KG1 (cell line): Measurements from ENCODE around the gene ANKRD11.

ENCODE experiments used
- DNase-seq: peaks from one replicate; lab custom pipeline; 2025; lab: John Stamatoyannopoulos, UW

Gene ANKRD11

DNA sequence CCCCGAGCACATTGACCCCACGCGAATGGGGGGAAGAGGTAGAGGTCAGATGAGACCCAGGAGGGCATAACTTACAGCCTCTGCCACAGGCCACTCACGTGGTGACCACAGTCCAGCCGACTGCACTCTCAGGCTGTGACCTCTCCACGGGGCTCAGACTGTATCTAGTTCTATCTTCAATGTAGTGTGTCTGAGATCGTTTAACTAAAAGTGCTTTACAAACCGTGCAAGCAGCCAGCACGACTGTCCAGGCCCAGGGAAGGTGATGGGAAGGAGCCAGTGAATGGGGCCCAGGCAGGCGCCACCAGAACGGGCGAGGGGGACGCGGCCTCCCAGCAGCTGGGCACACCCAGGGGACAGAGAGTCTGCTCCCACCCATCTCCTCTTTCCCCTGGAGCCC is 108.6 kb downstream of the ANKRD11 start:
- no peak for DNase-seq

- DNase-seq: no peak
These were observed 109.7 kb downstream of the ANKRD11 start for GRCh38 chr16:89380681-89381080.

- no peak for DNase-seq
These were observed 111.2 kb downstream of the ANKRD11 start for GRCh38 chr16:89378947-89379771.

DNA sequence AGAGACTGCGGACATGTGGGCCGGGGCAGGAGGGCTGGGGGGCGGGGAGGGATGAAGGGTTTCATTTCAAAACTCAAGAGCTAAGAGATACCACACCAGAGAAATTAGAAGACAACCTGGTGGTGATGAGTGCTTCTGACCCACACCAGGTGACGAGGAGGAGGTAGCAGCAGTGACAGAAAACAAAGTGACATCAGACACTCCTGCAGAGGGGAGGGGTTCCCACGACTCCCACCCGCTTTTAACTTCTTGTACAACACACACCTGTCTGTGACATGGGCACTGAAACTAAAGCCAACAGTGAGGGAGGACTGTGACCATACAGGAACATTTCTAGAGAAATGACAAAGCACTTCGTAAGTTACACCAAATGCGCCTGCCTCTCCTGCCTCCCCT is 112.9 kb downstream of the ANKRD11 start:
- no peak for DNase-seq

- DNase-seq: no peak
These were observed 113.4 kb downstream of the ANKRD11 start for GRCh38 chr16:89376812-89377452.

DNA sequence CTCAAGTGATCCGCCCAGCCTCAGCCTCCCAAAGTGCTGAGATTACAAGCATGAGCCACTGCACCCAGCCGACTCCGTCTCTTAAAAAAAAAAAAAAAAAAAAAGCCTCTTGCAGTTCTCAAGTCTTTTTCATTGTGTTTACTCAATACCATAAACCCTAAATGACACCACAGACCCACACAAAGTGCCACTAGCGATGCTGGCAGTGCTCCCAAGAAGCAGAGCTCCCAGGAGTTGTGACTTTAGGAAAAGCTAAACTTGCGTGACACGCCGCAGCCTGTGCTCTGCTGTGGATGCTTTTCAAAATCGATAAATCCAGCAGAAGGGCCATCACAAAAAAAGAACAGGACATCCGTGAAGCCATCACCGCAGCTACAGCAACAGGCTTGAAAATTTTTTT is 114.7 kb downstream of the ANKRD11 start:
- no peak for DNase-seq

GRCh38 chr16:89375021-89375420 is 115.3 kb downstream of the ANKRD11 start:
- DNase-seq: no peak

GRCh38 chr16:89374393-89374960 is 115.9 kb downstream of the ANKRD11 start:
- no peak for DNase-seq

- no peak for DNase-seq
These were observed 116.8 kb downstream of the ANKRD11 start for GRCh38 chr16:89373355-89374110.

- DNase-seq: no peak
These were observed 118.3 kb downstream of the ANKRD11 start for GRCh38 chr16:89371968-89372634.

- no peak for DNase-seq
These were observed 119.0 kb downstream of the ANKRD11 start for GRCh38 chr16:89371386-89371785.

DNA sequence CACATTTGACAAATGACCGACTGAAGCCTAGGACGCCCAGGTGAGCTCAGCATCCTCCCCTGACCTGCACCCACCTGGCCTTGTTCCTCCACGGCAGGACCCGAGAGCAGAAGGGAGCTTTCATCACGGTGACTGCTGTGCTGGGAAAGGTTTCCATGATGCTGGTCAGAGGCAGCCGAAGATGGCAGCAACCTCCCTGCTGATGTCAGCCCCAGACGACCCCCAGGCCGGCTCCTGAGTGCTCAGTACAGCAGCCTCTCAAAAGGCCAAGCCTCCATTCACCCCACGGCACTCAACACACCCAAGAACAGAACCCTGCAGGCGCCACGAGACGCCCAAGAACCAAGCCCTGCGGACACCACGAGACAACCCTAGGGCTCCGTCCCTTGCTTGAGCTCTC is 119.8 kb downstream of the ANKRD11 start:
- no peak for DNase-seq

GRCh38 chr16:89370081-89370511 is 120.3 kb downstream of the ANKRD11 start:
- no peak for DNase-seq

DNA sequence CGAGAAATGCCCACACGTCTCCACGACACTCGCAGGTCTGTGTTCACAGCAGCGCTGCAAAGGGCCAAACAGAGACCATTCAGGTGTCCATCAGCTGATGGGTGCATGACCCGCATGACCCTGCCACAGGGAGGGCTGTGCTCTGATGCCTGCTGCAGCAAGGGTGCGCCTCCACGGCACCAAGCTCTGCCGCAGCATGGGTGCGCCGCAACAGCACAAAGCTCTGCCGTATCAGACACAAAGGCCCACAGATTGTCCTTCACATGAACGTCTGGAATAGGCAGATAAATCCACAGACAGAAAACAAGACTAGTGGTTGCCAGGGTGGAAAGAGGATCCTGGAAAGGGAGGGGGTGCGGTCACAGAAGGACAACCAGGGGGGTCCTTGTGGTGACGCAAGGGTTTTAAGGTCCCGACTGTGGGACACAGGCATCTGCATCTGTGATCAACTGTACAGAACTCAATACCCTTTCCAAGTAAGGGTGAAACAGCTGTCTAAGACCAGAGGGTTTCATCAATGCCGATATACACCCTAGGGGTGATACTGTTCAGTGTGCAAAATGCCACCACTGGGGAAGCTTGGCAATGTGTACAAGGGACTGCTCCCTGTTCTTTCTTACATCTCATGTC is 121.0 kb downstream of the ANKRD11 start:
- no peak for DNase-seq

- DNase-seq: no peak
These were observed 121.6 kb downstream of the ANKRD11 start for GRCh38 chr16:89368604-89369249.

DNA sequence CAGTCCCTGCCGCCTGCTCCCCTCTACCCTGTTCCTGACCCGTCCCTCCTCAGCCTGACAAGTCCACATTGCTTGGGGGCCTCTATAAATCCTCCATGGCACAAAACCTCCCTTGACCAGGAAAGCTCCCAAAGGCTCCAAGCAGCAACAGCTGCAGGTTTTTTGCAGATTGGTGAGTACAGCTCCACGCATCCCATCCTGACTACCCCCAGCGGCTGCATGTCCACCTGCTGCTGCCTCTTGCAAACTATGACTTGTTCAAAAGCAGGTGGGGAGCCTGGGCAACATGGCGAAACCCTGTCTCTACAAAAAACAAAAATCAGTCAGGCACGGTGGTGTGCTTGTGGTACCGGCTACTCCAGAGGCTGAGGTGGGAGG is 122.8 kb downstream of the ANKRD11 start:
- DNase-seq: no peak

- no peak for DNase-seq
These were observed 123.5 kb downstream of the ANKRD11 start for GRCh38 chr16:89366561-89367537.

DNA sequence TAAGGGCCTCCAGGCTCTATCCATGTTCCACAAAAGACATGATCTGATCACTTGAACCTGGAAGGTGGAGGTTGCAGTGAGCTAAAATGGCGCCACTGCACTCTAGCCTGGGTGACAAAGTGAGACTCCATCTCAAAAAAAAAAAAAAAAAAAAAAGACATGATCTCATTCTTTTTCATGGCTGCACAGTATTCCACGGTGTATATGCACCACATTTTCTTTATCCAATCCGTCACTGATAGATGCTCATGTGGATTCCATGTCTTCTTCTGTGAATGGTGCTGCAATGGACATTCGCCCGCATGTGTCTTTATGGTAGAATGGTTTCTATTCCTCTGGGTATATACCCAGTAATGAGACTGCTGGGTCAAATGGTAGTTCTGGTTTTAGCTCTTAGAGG is 124.4 kb downstream of the ANKRD11 start:
- DNase-seq: no peak

DNA sequence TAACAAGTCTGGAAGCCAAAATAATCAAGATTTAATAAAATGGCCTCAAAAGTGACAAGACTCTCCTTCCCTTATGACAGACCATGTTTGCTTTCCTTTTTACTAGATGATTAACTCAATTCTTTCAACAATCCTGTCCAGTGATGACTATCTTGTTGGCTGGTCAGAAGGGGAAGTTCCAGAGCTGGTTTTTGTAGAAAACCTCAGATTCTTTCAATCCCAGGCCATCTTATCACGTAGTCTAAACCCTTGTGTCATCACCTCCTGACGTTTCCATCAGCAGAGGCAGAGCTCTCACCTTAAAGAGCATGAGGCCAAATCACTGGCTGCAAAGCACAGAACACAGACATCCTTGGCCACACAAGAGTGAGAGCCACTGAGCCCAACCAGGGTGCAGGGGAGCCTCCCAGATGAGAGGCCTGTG is 125.3 kb downstream of the ANKRD11 start:
- no peak for DNase-seq

GRCh38 chr16:89364606-89365005 is 125.8 kb downstream of the ANKRD11 start:
- no peak for DNase-seq
